GM12872 (cell line): ENCODE data around the gene ZNF318.

Experiments used
- TF ChIP-seq, protein P1 (sequence below): IDR thresholded peaks from 3 replicates; pipeline ENCODE4 v1.5.1; 2011; ENCODE audit warnings: low read depth, mild to moderate bottlenecking, low read length, moderate library complexity; ENCODE audit not compliant: insufficient read depth

ZNF318 gene, protein sequence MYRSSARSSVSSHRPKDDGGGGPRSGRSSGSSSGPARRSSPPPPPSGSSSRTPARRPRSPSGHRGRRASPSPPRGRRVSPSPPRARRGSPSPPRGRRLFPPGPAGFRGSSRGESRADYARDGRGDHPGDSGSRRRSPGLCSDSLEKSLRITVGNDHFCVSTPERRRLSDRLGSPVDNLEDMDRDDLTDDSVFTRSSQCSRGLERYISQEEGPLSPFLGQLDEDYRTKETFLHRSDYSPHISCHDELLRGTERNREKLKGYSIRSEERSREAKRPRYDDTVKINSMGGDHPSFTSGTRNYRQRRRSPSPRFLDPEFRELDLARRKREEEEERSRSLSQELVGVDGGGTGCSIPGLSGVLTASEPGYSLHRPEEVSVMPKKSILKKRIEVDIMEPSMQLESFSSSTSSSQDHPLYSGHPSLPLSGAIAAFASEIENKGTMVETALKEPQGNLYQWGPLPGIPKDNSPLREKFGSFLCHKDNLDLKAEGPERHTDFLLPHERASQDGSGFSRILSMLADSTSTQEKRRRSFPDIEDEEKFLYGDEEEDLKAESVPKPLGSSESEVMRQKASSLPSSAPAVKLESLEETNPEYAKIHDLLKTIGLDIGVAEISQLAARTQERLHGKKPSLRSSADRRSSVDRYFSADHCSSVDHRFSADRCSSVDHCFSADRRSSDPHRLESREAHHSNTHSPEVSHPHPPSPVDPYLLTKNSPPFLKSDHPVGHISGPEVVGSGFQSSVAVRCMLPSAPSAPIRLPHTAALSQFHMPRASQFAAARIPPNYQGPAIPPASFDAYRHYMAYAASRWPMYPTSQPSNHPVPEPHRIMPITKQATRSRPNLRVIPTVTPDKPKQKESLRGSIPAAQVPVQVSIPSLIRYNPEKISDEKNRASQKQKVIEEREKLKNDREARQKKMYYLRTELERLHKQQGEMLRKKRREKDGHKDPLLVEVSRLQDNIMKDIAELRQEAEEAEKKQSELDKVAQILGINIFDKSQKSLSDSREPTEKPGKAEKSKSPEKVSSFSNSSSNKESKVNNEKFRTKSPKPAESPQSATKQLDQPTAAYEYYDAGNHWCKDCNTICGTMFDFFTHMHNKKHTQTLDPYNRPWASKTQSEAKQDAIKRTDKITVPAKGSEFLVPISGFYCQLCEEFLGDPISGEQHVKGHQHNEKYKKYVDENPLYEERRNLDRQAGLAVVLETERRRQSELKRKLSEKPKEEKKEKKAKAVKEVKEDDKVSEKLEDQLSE (N-terminal part only)

DNA sequence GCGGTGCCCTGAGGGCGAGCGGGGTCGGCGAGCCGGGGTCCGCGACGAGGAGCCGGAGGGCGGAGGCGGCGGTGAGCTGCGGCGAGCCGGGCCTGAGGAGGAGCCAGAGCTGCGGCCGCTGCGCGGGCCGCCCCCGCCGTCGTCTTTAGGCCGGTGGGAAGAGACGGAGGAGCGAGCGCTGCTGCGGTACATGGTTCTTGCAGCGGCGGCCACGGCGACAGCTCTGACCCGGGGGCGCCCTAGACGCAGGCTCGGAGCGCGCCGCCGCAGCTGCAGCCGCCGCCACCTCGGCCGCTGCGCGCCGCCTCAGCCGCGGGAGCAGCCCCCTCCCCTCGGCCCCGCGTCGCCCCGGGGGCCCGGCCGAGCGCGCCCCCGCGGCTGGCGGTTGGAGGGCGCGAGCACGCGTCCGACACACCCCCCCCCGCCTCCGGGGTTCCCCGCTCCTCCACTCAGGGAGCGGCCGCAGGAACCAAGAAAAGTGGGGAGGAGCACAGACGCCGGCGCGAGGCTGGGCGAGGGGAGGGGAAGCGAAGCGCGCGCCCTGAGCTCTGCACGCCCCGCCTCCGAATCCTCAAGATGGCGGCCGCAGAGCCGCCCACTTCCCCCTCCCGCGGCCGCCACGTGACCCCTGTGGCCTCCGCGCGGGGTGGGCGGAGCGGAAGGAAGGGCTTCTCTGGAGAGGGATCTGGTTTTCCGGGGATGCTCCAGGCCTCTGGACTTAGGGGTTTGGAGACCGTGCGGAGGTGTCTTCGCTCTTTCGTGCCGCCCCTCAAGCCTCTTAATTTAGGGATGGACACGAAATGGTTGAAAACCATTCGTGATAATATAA is at the start of gene ZNF318:
ZNF318 (minus strand) TSS at position 474 of the 829 bp plus-strand sequence; CDS start at position 192, 282 bp downstream.
- TF ChIP-seq, protein P1, sequence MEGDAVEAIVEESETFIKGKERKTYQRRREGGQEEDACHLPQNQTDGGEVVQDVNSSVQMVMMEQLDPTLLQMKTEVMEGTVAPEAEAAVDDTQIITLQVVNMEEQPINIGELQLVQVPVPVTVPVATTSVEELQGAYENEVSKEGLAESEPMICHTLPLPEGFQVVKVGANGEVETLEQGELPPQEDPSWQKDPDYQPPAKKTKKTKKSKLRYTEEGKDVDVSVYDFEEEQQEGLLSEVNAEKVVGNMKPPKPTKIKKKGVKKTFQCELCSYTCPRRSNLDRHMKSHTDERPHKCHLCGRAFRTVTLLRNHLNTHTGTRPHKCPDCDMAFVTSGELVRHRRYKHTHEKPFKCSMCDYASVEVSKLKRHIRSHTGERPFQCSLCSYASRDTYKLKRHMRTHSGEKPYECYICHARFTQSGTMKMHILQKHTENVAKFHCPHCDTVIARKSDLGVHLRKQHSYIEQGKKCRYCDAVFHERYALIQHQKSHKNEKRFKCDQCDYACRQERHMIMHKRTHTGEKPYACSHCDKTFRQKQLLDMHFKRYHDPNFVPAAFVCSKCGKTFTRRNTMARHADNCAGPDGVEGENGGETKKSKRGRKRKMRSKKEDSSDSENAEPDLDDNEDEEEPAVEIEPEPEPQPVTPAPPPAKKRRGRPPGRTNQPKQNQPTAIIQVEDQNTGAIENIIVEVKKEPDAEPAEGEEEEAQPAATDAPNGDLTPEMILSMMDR: no peak

DNA sequence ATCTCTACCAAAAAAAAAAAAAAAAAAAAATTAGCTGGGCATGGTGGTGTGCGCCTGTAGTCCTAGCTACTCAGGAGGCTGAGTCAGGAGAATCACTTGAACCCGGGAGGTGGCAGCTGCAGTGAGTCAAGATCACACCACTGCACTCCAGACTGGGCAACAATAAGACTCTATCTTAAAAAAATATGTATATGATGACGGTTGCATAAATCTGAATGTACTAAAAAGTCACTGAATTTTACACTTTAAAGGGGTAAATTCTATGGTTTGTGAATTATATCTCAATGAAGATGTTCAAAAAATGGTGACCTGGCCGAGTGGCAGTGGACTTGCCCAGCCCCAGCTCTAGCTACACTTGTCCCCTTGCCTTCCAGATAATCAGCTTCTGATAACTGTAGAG is 47.5 kb upstream of the ZNF318 start:
- TF ChIP-seq, protein P1: no peak

DNA sequence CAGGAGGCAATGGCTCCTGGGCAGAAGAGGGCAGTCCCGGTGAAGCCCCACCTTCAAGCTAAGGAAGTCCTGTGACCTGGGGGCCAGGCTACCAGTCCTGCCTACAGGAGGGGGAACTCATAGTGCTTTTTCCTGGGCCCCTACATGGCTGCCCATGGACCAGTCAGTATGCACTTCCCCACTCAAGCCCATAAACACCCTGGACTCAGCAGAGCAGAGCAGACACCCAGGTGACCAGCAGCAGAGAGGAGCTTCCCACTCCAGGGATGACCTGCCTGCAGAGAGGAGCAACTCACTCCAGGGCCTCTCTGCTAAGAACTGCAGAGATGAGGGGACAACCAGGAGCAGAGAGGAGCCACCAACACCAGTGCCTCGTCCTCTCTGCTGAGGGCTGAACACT is 43.6 kb upstream of the ZNF318 start:
- TF ChIP-seq, protein P1: no peak

DNA sequence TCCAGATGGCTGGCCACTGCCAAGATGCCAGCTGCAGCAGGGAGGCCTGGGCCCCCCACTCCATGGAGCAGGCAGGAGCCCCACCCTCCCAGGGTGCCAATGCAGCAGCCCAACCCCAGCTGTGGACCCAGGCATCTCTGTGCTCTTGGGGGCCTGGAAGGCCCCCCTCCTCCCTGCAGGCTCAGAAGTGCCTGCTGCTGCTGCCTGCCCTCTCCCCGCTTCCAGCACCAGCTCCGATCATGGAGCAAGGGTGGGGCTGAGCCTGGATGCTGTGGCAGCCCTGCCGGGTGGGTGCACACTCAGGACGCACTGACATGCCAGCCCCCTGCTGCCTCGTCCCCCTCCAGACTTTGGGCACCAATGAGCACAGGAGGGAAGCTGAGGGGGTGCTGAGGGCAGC is 43.1 kb upstream of the ZNF318 start:
- TF ChIP-seq, protein P1: no peak

DNA sequence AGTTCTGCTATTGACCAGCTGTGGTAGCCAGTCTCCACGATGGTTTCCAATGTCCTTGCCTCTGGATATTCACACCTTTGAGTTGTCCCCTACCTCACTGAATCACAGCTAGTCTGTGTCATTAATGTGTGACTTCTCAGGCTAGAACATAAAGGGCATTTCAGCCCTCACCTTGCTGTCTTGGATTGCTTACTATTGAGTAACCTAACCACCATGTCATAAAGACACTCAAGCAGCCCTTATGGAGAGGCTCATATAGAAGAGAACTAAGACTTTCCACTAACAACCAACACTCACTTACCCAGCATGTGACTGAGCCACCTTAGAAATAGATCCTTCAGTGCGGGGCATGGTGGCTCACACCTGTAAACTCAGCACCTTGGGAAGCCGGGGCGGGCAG is 38.8 kb upstream of the ZNF318 start:
- TF ChIP-seq, protein P1: no peak

DNA sequence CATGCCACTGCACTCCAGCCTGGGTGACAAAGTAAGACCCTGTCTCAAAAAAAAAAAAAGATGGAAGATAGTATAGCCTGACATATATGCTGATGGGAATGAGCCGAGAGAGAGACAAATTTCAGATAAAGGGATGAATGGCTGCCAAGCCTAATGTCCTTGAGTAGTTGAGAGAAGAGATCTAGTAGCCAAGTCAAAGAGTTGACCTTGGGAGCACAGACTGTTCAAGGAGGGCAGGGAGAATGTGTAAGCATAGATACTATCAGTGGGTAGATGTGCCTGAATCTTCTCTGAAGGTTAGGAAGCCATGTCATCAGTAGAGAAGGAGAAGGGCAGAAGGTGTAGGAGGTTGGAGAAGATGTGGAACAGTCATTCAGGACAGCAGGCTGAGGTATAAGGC is 37.8 kb upstream of the ZNF318 start:
- TF ChIP-seq, protein P1: no peak
